ENCODE data around the gene CXCR5. TPM values are rescaled to one million over a fixed set of nuclear protein-coding genes. Genes with fewer than 3 reads are reported as not detected.
A peak's percentile ranks its signal among the peaks of the same experiment; 100 is the strongest.

The CXCR5 gene
- total and polyA plus RNA-seq, 10 of the 15 experiments (the other 5 are each of a cell fraction or from before 2014, with no cell fraction given): 0.03 to 0.63 (median 0.25) TPM

GRCh38 chr11:118907051-118908042 lies 23.7 kb downstream of the CXCR5 start (continued):
- no peak for TF ChIP-seq PBX3 (IDR thresholded peaks at IDR 0.05; ENCODE audit: insufficient replicate concordance, low read depth, low read length)
- TF ChIP-seq ZSCAN29 (IDR thresholded peaks at IDR 0.05): no peak
- no peak for TF ChIP-seq MTA3 (IDR thresholded peaks at IDR 0.05; ENCODE audit: borderline replicate concordance, low read length)
- TF ChIP-seq CHD4 (IDR thresholded peaks at IDR 0.05): no peak
- TF ChIP-seq EZH2 (IDR thresholded peaks at IDR 0.05; ENCODE audit: borderline replicate concordance, control insufficient read depth, low read depth, low read length): no peak
- no peak for TF ChIP-seq NR2C1 (IDR thresholded peaks at IDR 0.05)
- no peak for TF ChIP-seq SMAD5 (IDR thresholded peaks at IDR 0.05; ENCODE audit: low read depth)
- no peak for TF ChIP-seq MTA2 (IDR thresholded peaks at IDR 0.05; ENCODE audit: low read depth)
- TF ChIP-seq TCF7 (IDR thresholded peaks at IDR 0.05; ENCODE audit: borderline replicate concordance): no peak
- no peak for TF ChIP-seq NKRF (conservative IDR thresholded peaks at IDR 0.05)
- TF ChIP-seq SRF (IDR thresholded peaks at IDR 0.05; ENCODE audit: low read depth in 2 of 2, low read length in 2 of 2): no peak
- TF ChIP-seq FOS (IDR thresholded peaks at IDR 0.05; ENCODE audit: borderline replicate concordance, extremely low read depth, insufficient read length): no peak
- no peak for TF ChIP-seq ZBED1 (IDR thresholded peaks at IDR 0.05; ENCODE audit: borderline replicate concordance)
- TF ChIP-seq SMC3 (IDR thresholded peaks at IDR 0.05; ENCODE audit: borderline replicate concordance, low read length): peak; percentile 97
- TF ChIP-seq IRF3 (IDR thresholded peaks at IDR 0.05): no peak
- TF ChIP-seq NR2C2 (IDR thresholded peaks at IDR 0.05; ENCODE audit: borderline replicate concordance, control insufficient read depth, insufficient read length, low read depth): no peak
- TF ChIP-seq MEF2A (IDR thresholded peaks at IDR 0.05; ENCODE audit: insufficient read depth, low read depth, low read length): no peak
- TF ChIP-seq KLF5 (IDR thresholded peaks at IDR 0.05; ENCODE audit: partially characterized antibody): no peak
- TF ChIP-seq CEBPZ (IDR thresholded peaks at IDR 0.05; ENCODE audit: low read depth, low read length): no peak
- TF ChIP-seq RAD21 (IDR thresholded peaks at IDR 0.05; ENCODE audit: insufficient read depth, low read depth, low read length): peak; percentile 98
- no peak for TF ChIP-seq ZNF217 (IDR thresholded peaks at IDR 0.05)
- TF ChIP-seq NBN (IDR thresholded peaks at IDR 0.05): peak; percentile 39; the same call in 1 of the 2 replicates
- TF ChIP-seq NFYA (IDR thresholded peaks at IDR 0.05; ENCODE audit: borderline replicate concordance, low read depth, low read length): no peak
